HG02885 (cell line): ENCODE data around the gene TFAP2E.
A peak's percentile ranks its signal among the peaks of the same experiment; 100 is the strongest.
"Not testable (repeated sequence)": the region's sequence is repeated elsewhere in the genome, so short reads cannot be mapped to it uniquely, and the experiment has no call there.

Source experiments
- ATAC-seq: cut with Tn5 transposase; IDR thresholded peaks from one replicate; pipeline ENCODE4 v1.9.1; 2021; ENCODE audit warnings: mild to moderate bottlenecking; ENCODE audit not compliant: unreplicated experiment, poor library complexity

TFAP2E gene

GRCh38 chr1:35570589-35571137, 2.5 kb upstream of the TFAP2E start:
- ATAC-seq, result no peak

GRCh38 chr1:35571263-35571662, 1.9 kb upstream of the TFAP2E start:
- ATAC-seq, result no peak

GRCh38 chr1:35572296-35572695, 818 bp upstream of the TFAP2E start:
- ATAC-seq, result no peak

- ATAC-seq, result no peak
Observed at GRCh38 chr1:35574125-35574654, 1.1 kb downstream of the TFAP2E start.

GRCh38 chr1:35574655-35575415, 1.7 kb downstream of the TFAP2E start:
- no peak for ATAC-seq

GRCh38 chr1:35575416-35575958, 2.4 kb downstream of the TFAP2E start:
- no peak for ATAC-seq

- ATAC-seq, result no peak
Observed at GRCh38 chr1:35576061-35576765, 3.1 kb downstream of the TFAP2E start.

GRCh38 chr1:35576766-35577070, 3.6 kb downstream of the TFAP2E start:
- not testable (repeated sequence) for ATAC-seq

- ATAC-seq, result peak; percentile 47
Observed at GRCh38 chr1:35577071-35577998, 4.2 kb downstream of the TFAP2E start.

GRCh38 chr1:35580949-35581388, 7.9 kb downstream of the TFAP2E start:
- ATAC-seq, result no peak

- ATAC-seq, result not testable (repeated sequence)
Observed at GRCh38 chr1:35581621-35582020, 8.5 kb downstream of the TFAP2E start.

- ATAC-seq, result no peak
Observed at GRCh38 chr1:35585281-35585680, 12.2 kb downstream of the TFAP2E start.

- ATAC-seq, result not testable (repeated sequence)
Observed at GRCh38 chr1:35585805-35586204, 12.7 kb downstream of the TFAP2E start.

- no peak for ATAC-seq
Observed at GRCh38 chr1:35586808-35587207, 13.7 kb downstream of the TFAP2E start.

- ATAC-seq, result no peak
Observed at GRCh38 chr1:35587736-35588135, 14.6 kb downstream of the TFAP2E start.

GRCh38 chr1:35588197-35588910, 15.2 kb downstream of the TFAP2E start:
- ATAC-seq, result no peak

- no peak for ATAC-seq
Observed at GRCh38 chr1:35589516-35590427, 16.7 kb downstream of the TFAP2E start.

GRCh38 chr1:35590476-35591040, 17.4 kb downstream of the TFAP2E start:
- no peak for ATAC-seq
